K562 (cell line): ENCODE measurements around the gene BCL2L15. TPM values are rescaled to one million over a fixed set of nuclear protein-coding genes. Genes with fewer than 3 reads are reported as not detected.
A peak's percentile ranks its signal among the peaks of the same experiment; 100 is the strongest.

ENCODE experiments used
- ATAC-seq: fragments of 200-7000 bp; cut with Tn5 transposase; 3 replicates; pipeline ENCODE4 v1.9.1; 2020; ENCODE audit warnings: moderate library complexity
- BruUV-seq: library from RNA; stranded (reverse); fragments of 400-500 nt; replicated peaks from 2 replicates; lab custom pipeline; 2021; lab: Mats Ljungman, UMichigan
- CTCF ChIA-PET: fragments of 300-600 bp; formaldehyde crosslinking; extraction: SDS; loops from one replicate; lab custom pipeline; 2021; ENCODE audit warnings: low intra/inter-chr PET ratio; lab: Yijun Ruan, JAX
- POLR2A ChIA-PET: fragments of 300-600, 350-650 bp; sonication (Branson Sonifier 250); formaldehyde crosslinking; extraction: SDS; loops from one replicate; lab custom pipeline; 2021; ENCODE audit warnings: antibody characterized with exemption, inconsistent platforms; lab: Yijun Ruan, JAX
- DNase-seq, 4 experiments: peaks; one replicate each; pipeline versions ENCODE4 v3.0.0 to v3.0.0-alpha.2; 2011 to 2018; ENCODE audit warnings: low spot score in 3 of 4, mixed read lengths in 3 of 4; ENCODE audit errors: extremely low read depth in 1 of 4
- FAIRE-seq: peaks from 2 replicates; lab custom pipeline; 2011; peaks lifted over from hg19 to GRCh38; lab: Jason Lieb, UNC
- H2AFZ ChIP-seq: 2 replicates; pipeline ENCODE4 v1.6.0; 2011; ENCODE audit warnings: low read depth, low read length, control low read depth, inconsistent platforms
- H3K27ac ChIP-seq: fragments of 200-600 bp; 3 replicates; pipeline ENCODE4 v1.8.0; 2011; ENCODE audit warnings: low read depth, mild to moderate bottlenecking, control low read depth, inconsistent platforms, low read length, moderate library complexity, mixed read lengths; ENCODE audit errors: extremely low read depth
- H3K27me3 ChIP-seq, 2 experiments: fragments of 300-600 bp in 1 of 2; 2 replicates in 1 of 2; 3 replicates in 1 of 2; pipeline versions ENCODE4 v1.6.0 to v1.8.0; 2011; ENCODE audit warnings: inconsistent platforms in 2 of 2, low read length in 2 of 2, mild to moderate bottlenecking in 1 of 2, mixed read lengths in 1 of 2, moderate library complexity in 1 of 2; ENCODE audit not compliant: control insufficient read depth in 2 of 2, insufficient read depth in 2 of 2
- H3K36me3 ChIP-seq: fragments of 300-600 bp; 3 replicates; pipeline ENCODE4 v1.8.0; 2011; ENCODE audit warnings: mild to moderate bottlenecking, low read length, inconsistent platforms; ENCODE audit not compliant: control insufficient read depth, insufficient read depth
- H3K4me1 ChIP-seq, 2 experiments: fragments of 200-600 bp in 1 of 2; replicated peaks in 1 of 2; 2 replicates in 1 of 2; 3 replicates in 1 of 2; pipeline versions ENCODE4 v1.5.1 to v1.8.0; 2011; ENCODE audit warnings: inconsistent platforms in 2 of 2, low read length in 2 of 2, mild to moderate bottlenecking in 1 of 2, mixed read lengths in 1 of 2, moderate library complexity in 1 of 2; ENCODE audit not compliant: control insufficient read depth in 2 of 2, insufficient read depth in 2 of 2
- H3K4me2 ChIP-seq: 2 replicates; pipeline ENCODE4 v1.6.1; 2011; ENCODE audit warnings: low read length, control low read depth, inconsistent platforms, mixed read lengths; ENCODE audit not compliant: insufficient read depth
- H3K4me3 ChIP-seq: fragments of 200-600 bp; sonication (generic), shearing (Covaris generic); 2 replicates; pipeline ENCODE4 v1.5.1; 2016; ENCODE audit warnings: control low read depth, inconsistent platforms
- H3K79me2 ChIP-seq: fragments of 200-600 bp; 3 replicates; pipeline ENCODE4 v1.8.0; 2011; ENCODE audit warnings: low read length, inconsistent platforms; ENCODE audit not compliant: control insufficient read depth, insufficient read depth
- H3K9ac ChIP-seq, 2 experiments: 2 replicates each; pipeline versions ENCODE4 v1.6.0 to v1.6.1; 2011; ENCODE audit warnings: low read depth in 2 of 2, low read length in 2 of 2, control low read depth in 1 of 2, inconsistent platforms in 1 of 2, mild to moderate bottlenecking in 1 of 2, mixed read lengths in 1 of 2; ENCODE audit not compliant: insufficient read depth in 1 of 2
- H3K9me1 ChIP-seq: one replicate; pipeline ENCODE4 v1.6.0; 2011; ENCODE audit warnings: inconsistent platforms, mild to moderate bottlenecking, low read length, moderate library complexity; ENCODE audit not compliant: control insufficient read depth, insufficient read depth
- H3K9me3 ChIP-seq: replicated peaks from 2 replicates; pipeline ENCODE4 v1.5.1; 2011; ENCODE audit warnings: low read depth, low read length, inconsistent platforms; ENCODE audit not compliant: control insufficient read depth, insufficient read depth
- H4K20me1 ChIP-seq: replicated peaks from 2 replicates; pipeline ENCODE4 v1.6.1; 2011; ENCODE audit warnings: low read length, inconsistent platforms, mixed read lengths; ENCODE audit not compliant: control insufficient read depth, insufficient read depth
- FOSL1 ChIP-seq: fragments of 200-800 bp; sonication (Bioruptor generic); conservative IDR thresholded peaks from 2 replicates; pipeline ENCODE4 v1.6.1; 2016; ENCODE audit warnings: missing genetic modification characterization, missing compliant biosample characterization
- HBP1 ChIP-seq: fragments of 450-650 bp; formaldehyde crosslinking; IDR thresholded peaks from 2 replicates; pipeline ENCODE4 v1.4.0; 2022; ENCODE audit warnings: missing genetic modification characterization
- HMG20B ChIP-seq: fragments of 250-450 bp; sonication (Bioruptor Pico); IDR thresholded peaks from 2 replicates; pipeline ENCODE4 v1.5.0; 2021; ENCODE audit warnings: mild to moderate bottlenecking
- MXD1 ChIP-seq: fragments of 250-450 bp; sonication (Bioruptor Pico); IDR thresholded peaks from 2 replicates; pipeline ENCODE4 v1.8.0; 2021; ENCODE audit warnings: borderline replicate concordance, mild to moderate bottlenecking, moderate library complexity; ENCODE audit not compliant: poor library complexity, severe bottlenecking
- NFE2 ChIP-seq: IDR thresholded peaks from 2 replicates; pipeline ENCODE4 v1.6.1; 2014; ENCODE audit warnings: antibody characterized with exemption, low read depth
- POLR2B ChIP-seq: fragments of 450-650 bp; IDR thresholded peaks from 2 replicates; pipeline ENCODE4 v1.6.1; 2018; ENCODE audit warnings: low read depth; ENCODE audit not compliant: partially characterized antibody
- PTBP1 ChIP-seq: fragments of 200-400 bp; formaldehyde crosslinking; IDR thresholded peaks from 2 replicates; pipeline ENCODE4 v1.6.1; 2017; ENCODE audit warnings: low read depth, low read length
- ZBTB8A ChIP-seq: fragments of 450-650 bp; IDR thresholded peaks from 2 replicates; pipeline ENCODE4 v1.6.1; 2018; ENCODE audit warnings: mild to moderate bottlenecking, moderate library complexity; ENCODE audit not compliant: partially characterized antibody
- ZNF408 ChIP-seq: fragments of 250-450 bp; sonication (Bioruptor Pico); IDR thresholded peaks from 2 replicates; pipeline ENCODE4 v1.4.0; 2020; ENCODE audit warnings: low read depth, mild to moderate bottlenecking, moderate library complexity
- ZNF696 ChIP-seq: fragments of 250-450 bp; sonication (Bioruptor Pico); conservative IDR thresholded peaks from 2 replicates; pipeline ENCODE4 v1.4.0; 2020; ENCODE audit warnings: mild to moderate bottlenecking, moderate library complexity
- ZNF699 ChIP-seq: fragments of 250-450 bp; sonication (Bioruptor Pico); IDR thresholded peaks from 2 replicates; pipeline ENCODE4 v1.8.0; 2021; ENCODE audit warnings: mild to moderate bottlenecking, moderate library complexity; ENCODE audit not compliant: insufficient replicate concordance
- WGBS: fragments of 100-300 bp; shearing (Covaris generic); methylation state at CpG from one replicate; pipeline ENCODE4 v1.1.6; 2016; ENCODE audit warnings: low coverage, mixed read lengths; ENCODE audit not compliant: insufficient coverage; ENCODE audit errors: missing lambda C conversion rate; 5-methylcytosine and 5-hydroxymethylcytosine counted together
- in situ Hi-C: fragments of 300-500 bp; cut with MboI; formaldehyde crosslinking; loops from 4 replicates; pipeline ENCODE4 v1.15.0; 2018; ENCODE audit warnings: inconsistent platforms, mixed read lengths
- intact Hi-C: fragments of 100-400 bp; cut with micrococcal nuclease; formaldehyde crosslinking; loops from 2 replicates; pipeline ENCODE4 v1.14.2; 2022
- polyA plus RNA-seq, 8 experiments: library from polyadenylated mRNA; depleted of rRNA in 4 of 8; stranded (reverse) in 5 of 8; unstranded in 3 of 8; fragments of >200 nt; fragmentation: Nextera tagmentation in 2 of 8; fragmentation: Illumina TruSeq in 1 of 8; extraction: Ambion mirVana in 2 of 8; extraction: Trizol in 1 of 8; gene quantifications; 2 replicates each; pipeline versions ENCODE4 v1.2.1 to v1.2.3, GENCODE V29; 2011 to 2014; ENCODE audit warnings: inconsistent platforms in 1 of 8, missing spikeins in 1 of 8
- total RNA-seq, 7 experiments: library from RNA; depleted of rRNA in 6 of 7; stranded (reverse); fragments of >200 nt in 6 of 7; fragmentation: Illumina TruSeq in 2 of 7; extraction: Trizol in 2 of 7; gene quantifications; 2 replicates each; pipeline versions ENCODE4 v1.2.1 to v1.2.3, GENCODE V29; 2011 to 2021; ENCODE audit warnings: low replicate concordance in 1 of 7

The BCL2L15 gene
- total and polyA plus RNA-seq, 9 of the 15 experiments (the other 6 are each of a cell fraction or from before 2014, with no cell fraction given) = 0.06 to 0.42 (median 0.28) TPM; not detected in 1

GRCh38 chr1:113850127-113850796, 37.1 kb downstream of the BCL2L15 start:
- H3K36me3 ChIP-seq = no peaks in the 10 kb centered on the region
- no peaks in the 10 kb centered on the region for H4K20me1 ChIP-seq
- no TSS peak for BruUV-seq
- H3K79me2 ChIP-seq = no peaks in the 10 kb centered on the region
- WGBS = 28% methylated on average over 3 of the region's 3 CpGs
- ChIA-PET POLR2A (interaction anchor here (0.7 to 2.5 kb wide), 4 partner anchors 9 to 91 kb away, joined by 3 to 7 read pairs (median 4); partner anchors contain the start of gene PHTF1), CTCF (no interaction called here)
- no peaks in the 10 kb centered on the region for H3K9me1 ChIP-seq
- DNase-seq (no peak), ATAC-seq (no peak), FAIRE-seq (no peak)
- H3K9ac ChIP-seq = no peak overlapping the region
- intact Hi-C loops (no loop called here), in situ Hi-C loops (no loop called here)
- H2AFZ ChIP-seq = 0 out of 2 replicates have a peak overlapping the region, but pooled peaks have one; percentile 46
- TF ChIP-seq ZNF699 (CRISPR knock-in tag) (no peak), HBP1 (peak; percentile 73; the same call in 1 of the 2 replicates)
- H3K27ac ChIP-seq = no peak overlapping the region
- H3K4me1 ChIP-seq = no peaks in the 10 kb centered on the region
- H3K27me3 ChIP-seq = no peaks in the 10 kb centered on the region
- H3K9me3 ChIP-seq = no peaks in the 10 kb centered on the region
- no peak overlapping the region for H3K4me3 ChIP-seq
- no peak overlapping the region for H3K4me2 ChIP-seq

- Histone ChIP-seq H3K4me3 (no peak overlapping the region), H2AFZ (no peak overlapping the region), H3K79me2 (no peaks in the 10 kb centered on the region), H3K4me1 (no peaks in the 10 kb centered on the region), H3K4me2 (no peak overlapping the region), H3K9me1 (no peaks in the 10 kb centered on the region), H3K9me3 (no peaks in the 10 kb centered on the region), H3K27me3 (no peaks in the 10 kb centered on the region), H3K36me3 (no peaks in the 10 kb centered on the region), H4K20me1 (no peaks in the 10 kb centered on the region), H3K9ac (no peak overlapping the region), H3K27ac (no peak overlapping the region)
- ChIA-PET CTCF (no interaction called here), POLR2A (interaction anchor here (2.5 kb wide), 1 partner anchor 12 kb away, joined by 7 read pairs; no protein-coding TSS in a partner anchor)
- no peak for ATAC-seq
- no peak for FAIRE-seq
- TF ChIP-seq HMG20B (CRISPR knock-in tag) (no peak), NFE2 (no peak), ZNF696 (CRISPR knock-in tag) (no peak), POLR2B (no peak), ZNF408 (no peak), MXD1 (no peak), ZBTB8A (no peak), PTBP1 (no peak), FOSL1 (tag) (no peak)
- in situ Hi-C loops (no loop called here), intact Hi-C loops (no loop called here)
- no peak for DNase-seq
- no TSS peak for BruUV-seq
Measured at GRCh38 chr1:113849072-113849471, 38.3 kb downstream of the BCL2L15 start.
